Body of pancreas (tissue), 4 donors: ENCODE measurements around the gene LMBRD2.

Experiments
- CTCF ChIP-seq, 7 experiments: fragments of 450-650 bp in 4 of 7; fragments of 200-600 bp in 3 of 7; sonication (generic) in 3 of 7; IDR thresholded peaks; one replicate each; pipeline ENCODE4 v1.5.1; 2016 to 2019; ENCODE audit warnings: antibody characterized with exemption in 7 of 7
- POLR2A ChIP-seq, 3 donors: fragments of 450-650 bp; IDR thresholded peaks; one replicate each; pipeline ENCODE4 v1.6.1; 2016; ENCODE audit warnings: antibody characterized with exemption in 3 of 3, mild to moderate bottlenecking in 2 of 3

- TF ChIP-seq CTCF (IDR thresholded peaks at IDR 0.05) = no peak
- TF ChIP-seq POLR2A (IDR thresholded peaks at IDR 0.05) = no peak
Measured at GRCh38 chr5:36181774-36182173, 30.1 kb upstream of the LMBRD2 start.
